WTC11 (cell line): Measurements from ENCODE around the gene LRRC27. TPM values are rescaled to one million over a fixed set of nuclear protein-coding genes. Genes with fewer than 3 reads are reported as not detected.

Experiments
- AFF4 ChIP-seq: sonication (generic); formaldehyde crosslinking; IDR thresholded peaks from 2 replicates; pipeline ENCODE4 v1.8.1; 2023; ENCODE audit warnings: mild to moderate bottlenecking, missing genetic modification reagents, borderline replicate concordance
- CREB1 ChIP-seq: sonication (generic); formaldehyde crosslinking; IDR thresholded peaks from 2 replicates; pipeline ENCODE4 v1.8.0; 2023; ENCODE audit warnings: mild to moderate bottlenecking, missing genetic modification reagents
- E2F4 ChIP-seq: sonication (generic); formaldehyde crosslinking; IDR thresholded peaks from 2 replicates; pipeline ENCODE4 v1.8.1; 2022; ENCODE audit warnings: low read depth, mild to moderate bottlenecking, moderate library complexity, missing genetic modification reagents, borderline replicate concordance
- E2F5 ChIP-seq: sonication (generic); formaldehyde crosslinking; IDR thresholded peaks from 2 replicates; pipeline ENCODE4 v1.8.1; 2022; ENCODE audit warnings: mild to moderate bottlenecking, moderate library complexity, missing genetic modification reagents
- HMGA2 ChIP-seq: fragments of 250-450 bp; sonication (Bioruptor Pico); IDR thresholded peaks from 2 replicates; pipeline ENCODE4 v1.4.0; 2021; ENCODE audit warnings: mild to moderate bottlenecking, moderate library complexity
- MAX ChIP-seq: sonication (generic); formaldehyde crosslinking; IDR thresholded peaks from 2 replicates; pipeline ENCODE4 v1.8.0; 2022; ENCODE audit warnings: mild to moderate bottlenecking, missing genetic modification reagents
- SMAD3 ChIP-seq: sonication (generic); formaldehyde crosslinking; IDR thresholded peaks from 2 replicates; pipeline ENCODE4 v1.8.0; 2022; ENCODE audit warnings: missing genetic modification reagents, mild to moderate bottlenecking, borderline replicate concordance
- ZBTB21 ChIP-seq: sonication (generic); formaldehyde crosslinking; IDR thresholded peaks from 2 replicates; pipeline ENCODE4 v1.8.1; 2023; ENCODE audit warnings: mild to moderate bottlenecking, missing genetic modification reagents, borderline replicate concordance
- total RNA-seq: library from RNA; stranded (reverse); gene quantifications from 3 replicates; pipeline ENCODE4 v1.2.3, GENCODE V29; 2021
- TF ChIP-seq, protein P1 (sequence below): sonication (generic); formaldehyde crosslinking; IDR thresholded peaks from 2 replicates; pipeline ENCODE4 v1.8.0; 2022; ENCODE audit warnings: mild to moderate bottlenecking, missing genetic modification reagents
- TF ChIP-seq, protein P2 (sequence below): fragments of 250-450 bp; sonication (Bioruptor Pico); IDR thresholded peaks from 2 replicates; pipeline ENCODE4 v1.9.0; 2021; ENCODE audit warnings: mild to moderate bottlenecking, borderline replicate concordance

Gene LRRC27
- total RNA-seq, 1 experiment from 2014 or later: 4.4 TPM

GRCh38 chr10:132353456-132354355 is 21.7 kb downstream of the LRRC27 start (continued):
- TF ChIP-seq AFF4 (CRISPR knock-in tag) (no peak), E2F5 (CRISPR knock-in tag) (no peak), ZBTB21 (CRISPR knock-in tag) (no peak), SMAD3 (CRISPR knock-in tag) (no peak), E2F4 (CRISPR knock-in tag) (no peak), CREB1 (CRISPR knock-in tag) (no peak), HMGA2 (CRISPR knock-in tag) (no peak), MAX (CRISPR knock-in tag) (no peak)
- TF ChIP-seq, protein P1, sequence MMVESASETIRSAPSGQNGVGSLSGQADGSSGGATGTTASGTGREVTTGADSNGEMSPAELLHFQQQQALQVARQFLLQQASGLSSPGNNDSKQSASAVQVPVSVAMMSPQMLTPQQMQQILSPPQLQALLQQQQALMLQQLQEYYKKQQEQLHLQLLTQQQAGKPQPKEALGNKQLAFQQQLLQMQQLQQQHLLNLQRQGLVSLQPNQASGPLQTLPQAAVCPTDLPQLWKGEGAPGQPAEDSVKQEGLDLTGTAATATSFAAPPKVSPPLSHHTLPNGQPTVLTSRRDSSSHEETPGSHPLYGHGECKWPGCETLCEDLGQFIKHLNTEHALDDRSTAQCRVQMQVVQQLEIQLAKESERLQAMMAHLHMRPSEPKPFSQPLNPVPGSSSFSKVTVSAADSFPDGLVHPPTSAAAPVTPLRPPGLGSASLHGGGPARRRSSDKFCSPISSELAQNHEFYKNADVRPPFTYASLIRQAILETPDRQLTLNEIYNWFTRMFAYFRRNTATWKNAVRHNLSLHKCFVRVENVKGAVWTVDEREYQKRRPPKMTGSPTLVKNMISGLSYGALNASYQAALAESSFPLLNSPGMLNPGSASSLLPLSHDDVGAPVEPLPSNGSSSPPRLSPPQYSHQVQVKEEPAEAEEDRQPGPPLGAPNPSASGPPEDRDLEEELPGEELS (CRISPR knock-in tag): no peak
- TF ChIP-seq, protein P2, sequence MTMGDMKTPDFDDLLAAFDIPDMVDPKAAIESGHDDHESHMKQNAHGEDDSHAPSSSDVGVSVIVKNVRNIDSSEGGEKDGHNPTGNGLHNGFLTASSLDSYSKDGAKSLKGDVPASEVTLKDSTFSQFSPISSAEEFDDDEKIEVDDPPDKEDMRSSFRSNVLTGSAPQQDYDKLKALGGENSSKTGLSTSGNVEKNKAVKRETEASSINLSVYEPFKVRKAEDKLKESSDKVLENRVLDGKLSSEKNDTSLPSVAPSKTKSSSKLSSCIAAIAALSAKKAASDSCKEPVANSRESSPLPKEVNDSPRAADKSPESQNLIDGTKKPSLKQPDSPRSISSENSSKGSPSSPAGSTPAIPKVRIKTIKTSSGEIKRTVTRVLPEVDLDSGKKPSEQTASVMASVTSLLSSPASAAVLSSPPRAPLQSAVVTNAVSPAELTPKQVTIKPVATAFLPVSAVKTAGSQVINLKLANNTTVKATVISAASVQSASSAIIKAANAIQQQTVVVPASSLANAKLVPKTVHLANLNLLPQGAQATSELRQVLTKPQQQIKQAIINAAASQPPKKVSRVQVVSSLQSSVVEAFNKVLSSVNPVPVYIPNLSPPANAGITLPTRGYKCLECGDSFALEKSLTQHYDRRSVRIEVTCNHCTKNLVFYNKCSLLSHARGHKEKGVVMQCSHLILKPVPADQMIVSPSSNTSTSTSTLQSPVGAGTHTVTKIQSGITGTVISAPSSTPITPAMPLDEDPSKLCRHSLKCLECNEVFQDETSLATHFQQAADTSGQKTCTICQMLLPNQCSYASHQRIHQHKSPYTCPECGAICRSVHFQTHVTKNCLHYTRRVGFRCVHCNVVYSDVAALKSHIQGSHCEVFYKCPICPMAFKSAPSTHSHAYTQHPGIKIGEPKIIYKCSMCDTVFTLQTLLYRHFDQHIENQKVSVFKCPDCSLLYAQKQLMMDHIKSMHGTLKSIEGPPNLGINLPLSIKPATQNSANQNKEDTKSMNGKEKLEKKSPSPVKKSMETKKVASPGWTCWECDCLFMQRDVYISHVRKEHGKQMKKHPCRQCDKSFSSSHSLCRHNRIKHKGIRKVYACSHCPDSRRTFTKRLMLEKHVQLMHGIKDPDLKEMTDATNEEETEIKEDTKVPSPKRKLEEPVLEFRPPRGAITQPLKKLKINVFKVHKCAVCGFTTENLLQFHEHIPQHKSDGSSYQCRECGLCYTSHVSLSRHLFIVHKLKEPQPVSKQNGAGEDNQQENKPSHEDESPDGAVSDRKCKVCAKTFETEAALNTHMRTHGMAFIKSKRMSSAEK: no peak
